NCI-H1048 (cell line): ENCODE measurements around the gene BLTP3A.
"Not testable (repeated sequence)": the region's sequence is repeated elsewhere in the genome, so short reads cannot be mapped to it uniquely, and the experiment has no call there.

Experiments used
- DNase-seq: peaks from one replicate; lab custom pipeline; 2025; lab: John Stamatoyannopoulos, UW

The BLTP3A gene

DNA sequence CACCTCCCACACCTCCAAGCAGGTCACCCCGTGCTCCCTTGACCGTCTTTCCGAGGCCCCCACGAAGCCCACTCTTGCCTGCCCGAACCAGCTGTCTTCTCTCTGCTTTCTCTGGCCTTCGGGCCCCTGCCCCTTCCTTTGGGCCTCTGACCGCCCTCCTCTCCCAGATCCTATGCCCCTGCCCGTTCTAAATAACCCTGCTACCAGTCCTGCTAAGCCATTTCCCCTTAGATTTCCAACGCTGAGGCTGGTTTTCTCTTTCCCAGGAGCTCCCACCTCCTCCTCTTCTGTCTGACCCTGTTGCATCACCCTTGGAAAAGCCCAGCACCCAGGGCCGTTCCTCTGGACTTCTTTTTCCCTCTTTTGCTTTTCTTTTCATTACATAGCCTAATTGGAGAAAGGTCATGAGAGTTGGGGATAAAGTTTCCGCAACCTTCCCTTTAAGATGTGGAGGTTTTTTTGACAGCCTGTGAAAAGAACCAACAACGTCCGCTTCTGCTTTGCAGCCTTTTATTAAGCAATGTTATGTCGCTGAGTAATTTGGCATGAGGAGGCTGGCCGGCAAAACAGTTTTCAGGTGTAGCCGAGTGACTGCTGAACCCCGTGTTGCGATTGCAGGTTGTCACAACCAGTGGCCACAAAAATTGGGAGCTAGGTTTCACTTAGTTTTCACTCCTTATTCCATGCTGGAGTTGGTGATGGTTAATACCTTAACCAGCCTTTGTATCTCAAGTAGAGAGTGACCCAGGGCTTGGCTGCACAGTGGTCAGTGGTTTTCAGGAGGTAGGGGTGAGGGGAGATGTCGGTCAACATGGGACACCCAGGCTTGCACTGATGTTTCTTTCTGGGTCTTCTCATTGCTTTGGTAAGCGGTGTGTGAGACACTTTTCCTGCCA, 970 bp downstream of the BLTP3A start:
- no peak for DNase-seq

DNA sequence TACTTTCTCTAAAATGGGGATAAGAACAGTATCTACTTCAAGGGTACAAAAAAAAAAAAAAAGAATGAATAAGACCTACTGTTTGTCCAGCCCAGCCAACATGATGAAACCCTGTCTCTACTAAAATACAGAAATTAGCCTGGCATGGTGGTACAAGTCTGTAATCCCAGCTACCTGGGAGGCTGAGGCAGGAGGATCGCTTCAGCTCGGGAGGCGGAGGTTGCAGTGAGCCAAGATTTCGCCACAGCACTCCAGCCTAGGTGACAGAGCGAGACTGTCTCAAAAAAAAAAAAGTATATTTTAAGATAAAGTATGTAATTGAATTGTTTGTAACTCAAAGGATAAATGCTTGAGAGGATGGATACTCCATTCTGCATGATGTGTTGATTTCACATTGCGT, 2.0 kb downstream of the BLTP3A start:
- DNase-seq: no peak

DNA sequence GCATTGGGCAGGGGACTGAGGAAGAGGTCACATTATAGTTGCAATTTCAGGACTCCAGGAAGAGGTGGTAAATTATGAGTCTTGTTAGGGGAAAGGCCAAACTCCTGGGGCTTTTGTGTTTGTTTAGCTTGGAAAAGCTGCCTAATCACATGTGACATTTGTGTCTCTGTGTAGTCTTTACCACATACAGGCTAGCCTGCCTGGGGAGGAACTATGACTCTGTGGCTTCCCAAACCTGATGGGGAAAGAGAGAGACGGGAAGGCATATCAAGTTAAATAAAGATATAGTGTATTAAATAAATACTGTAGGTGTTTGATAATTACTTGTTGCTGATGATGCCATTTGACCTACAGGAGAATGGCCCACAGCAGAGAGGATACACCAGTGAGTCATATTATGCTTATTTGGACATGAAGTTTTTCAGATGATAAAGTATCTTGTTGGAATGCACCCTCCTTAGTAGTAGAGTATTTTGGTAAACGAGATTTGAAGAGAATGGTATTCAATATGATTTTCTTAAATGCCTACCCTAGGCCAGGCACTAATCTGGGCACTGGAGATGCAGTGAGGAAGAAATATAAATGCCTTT, 4.0 kb downstream of the BLTP3A start:
- DNase-seq: no peak

DNA sequence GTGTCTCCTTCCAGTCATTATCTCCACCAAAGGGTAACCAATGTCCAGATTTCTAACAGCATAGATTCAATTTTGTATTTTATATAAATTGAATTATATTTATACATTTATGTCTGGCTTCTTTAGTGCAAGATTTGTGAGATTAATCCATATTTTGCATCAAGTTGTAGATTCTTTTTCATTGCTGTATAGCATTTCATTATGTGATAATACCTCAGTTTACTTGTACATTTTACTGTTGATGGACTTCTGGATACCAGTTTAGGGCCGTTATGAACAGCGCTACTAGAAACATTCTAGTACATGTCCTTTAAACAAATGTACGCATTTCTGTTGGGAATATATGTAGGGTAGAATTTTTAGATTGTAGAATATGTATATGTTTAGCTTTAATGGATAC, 6.2 kb downstream of the BLTP3A start:
- no peak for DNase-seq

DNA sequence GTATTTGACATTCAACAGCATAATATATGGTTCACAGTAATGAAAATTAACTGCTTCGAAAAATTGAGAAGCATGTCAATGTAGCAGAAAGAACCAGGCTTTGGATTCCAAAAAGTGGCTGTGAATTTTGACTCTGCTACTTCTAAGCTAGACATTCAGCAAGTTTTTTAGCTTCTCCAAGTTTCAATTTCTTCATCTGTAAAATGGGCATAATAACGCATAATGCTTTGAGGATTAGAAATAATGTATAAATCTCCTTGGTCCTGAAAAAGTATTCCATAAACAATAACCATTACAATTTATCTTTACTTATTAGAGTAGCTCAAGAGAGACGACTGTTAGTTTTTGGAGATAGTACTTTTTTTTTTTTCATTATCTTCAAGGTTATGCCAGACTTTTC, 7.7 kb downstream of the BLTP3A start:
- no peak for DNase-seq

DNA sequence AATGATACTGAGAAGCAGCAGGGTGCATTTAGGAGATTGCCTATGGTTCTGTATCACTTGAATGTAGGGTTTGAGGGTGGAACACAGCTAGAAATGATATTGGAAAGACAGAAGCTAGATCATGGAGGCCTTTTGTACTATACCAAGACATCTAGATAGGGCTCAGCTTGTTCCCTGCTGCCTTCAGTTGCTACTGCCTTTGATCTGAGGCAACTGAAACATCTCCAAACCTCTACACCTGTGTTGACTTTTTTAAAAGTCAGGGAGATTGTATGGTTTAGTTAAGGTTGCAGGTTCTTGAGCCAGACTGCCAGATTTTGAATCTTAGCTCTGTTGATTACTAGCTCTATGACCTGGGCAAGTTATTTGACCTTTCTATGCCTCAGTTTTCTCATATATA, 12.7 kb downstream of the BLTP3A start:
- DNase-seq: no peak

DNA sequence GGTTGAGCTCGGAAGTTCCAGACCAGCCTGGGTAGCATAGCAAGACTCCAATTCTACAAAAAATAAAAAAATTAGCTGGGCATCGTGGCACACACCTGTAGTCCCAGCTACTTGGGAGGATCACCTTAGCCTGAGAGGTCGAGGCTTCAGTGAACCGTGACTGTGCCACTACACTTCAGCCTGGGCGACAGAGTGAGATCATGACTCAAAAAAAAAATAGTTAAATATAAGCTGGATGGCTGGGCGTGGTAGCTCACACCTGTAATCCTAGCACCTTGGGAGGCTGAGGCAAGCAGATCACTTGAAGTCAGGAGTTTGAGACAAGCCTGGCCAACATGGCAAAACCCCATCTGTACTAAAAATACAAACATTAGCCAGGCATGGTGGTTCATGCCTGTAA, 13.2 kb downstream of the BLTP3A start:
- not testable (repeated sequence) for DNase-seq

DNA sequence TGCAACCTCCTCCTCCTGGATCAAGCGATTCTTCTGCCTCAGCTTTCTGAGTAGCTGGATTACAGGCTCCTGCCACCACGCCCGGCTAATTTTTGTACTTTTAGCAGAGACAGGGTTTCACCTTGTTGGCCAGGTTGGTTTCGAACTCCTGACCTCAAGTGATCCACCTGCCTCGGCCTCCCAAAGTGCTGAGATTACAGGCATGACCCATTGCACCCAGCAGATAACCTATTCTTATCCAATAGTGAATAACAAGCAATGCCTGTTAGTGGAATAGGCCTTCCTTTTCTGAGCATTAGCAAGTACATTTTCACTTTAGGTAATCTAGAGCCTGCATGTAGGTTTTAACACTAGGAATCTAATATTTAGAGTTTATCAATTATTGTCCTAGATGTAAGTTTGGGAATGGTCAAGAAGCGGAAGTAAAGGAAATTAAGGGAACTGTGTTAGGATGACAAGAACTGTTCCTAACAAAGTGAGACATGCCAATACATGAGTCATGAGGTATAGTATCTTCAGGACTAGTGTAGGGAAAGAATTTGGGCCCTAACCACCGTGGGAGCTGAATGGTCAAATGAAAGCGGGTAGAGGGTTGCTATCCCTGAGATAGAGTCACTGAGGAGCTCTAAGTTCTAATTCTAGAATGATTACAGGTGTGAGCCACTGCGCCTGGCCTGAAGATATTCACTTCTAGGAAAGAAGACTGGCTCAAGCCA, 15.0 kb downstream of the BLTP3A start:
- DNase-seq: no peak

DNA sequence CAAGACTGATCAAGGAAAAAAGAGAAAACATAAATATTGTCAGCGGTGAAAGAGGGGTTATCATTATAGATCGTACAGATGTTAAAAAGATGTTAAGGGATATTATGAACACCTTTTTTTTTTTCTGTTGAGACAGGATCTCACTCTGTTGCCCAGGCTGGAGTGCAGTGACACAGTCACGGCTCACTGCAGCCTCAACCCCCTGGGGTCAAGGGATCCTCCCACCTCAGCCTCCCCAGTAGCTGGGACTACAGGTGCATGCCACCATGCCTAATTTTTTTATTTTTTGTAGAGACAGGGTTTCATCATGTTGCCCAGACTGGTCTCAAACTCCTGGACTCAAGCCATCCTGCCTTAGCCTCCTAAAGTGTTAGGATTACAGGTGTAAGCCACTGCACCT, 16.6 kb downstream of the BLTP3A start:
- not testable (repeated sequence) for DNase-seq

DNA sequence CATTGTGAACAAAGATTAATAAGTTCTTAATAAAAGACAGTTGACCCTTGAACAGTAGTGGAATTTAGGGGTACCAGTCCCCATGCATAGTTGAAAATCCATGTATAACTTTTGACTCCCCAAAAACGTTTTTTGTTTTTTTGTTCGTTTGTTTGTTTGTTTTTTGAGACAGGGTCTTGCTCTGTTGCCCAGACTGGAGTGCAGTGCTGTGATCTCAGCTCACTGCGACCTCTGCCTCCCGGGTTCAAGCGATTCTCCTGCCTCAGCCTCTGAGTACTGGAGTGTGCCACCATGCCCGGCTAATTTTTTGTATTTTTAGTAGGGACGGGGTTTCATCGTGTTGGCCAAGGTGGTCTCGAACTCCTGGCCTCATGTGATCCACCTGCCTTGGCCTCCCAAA, 17.5 kb downstream of the BLTP3A start:
- DNase-seq: not testable (repeated sequence)

DNA sequence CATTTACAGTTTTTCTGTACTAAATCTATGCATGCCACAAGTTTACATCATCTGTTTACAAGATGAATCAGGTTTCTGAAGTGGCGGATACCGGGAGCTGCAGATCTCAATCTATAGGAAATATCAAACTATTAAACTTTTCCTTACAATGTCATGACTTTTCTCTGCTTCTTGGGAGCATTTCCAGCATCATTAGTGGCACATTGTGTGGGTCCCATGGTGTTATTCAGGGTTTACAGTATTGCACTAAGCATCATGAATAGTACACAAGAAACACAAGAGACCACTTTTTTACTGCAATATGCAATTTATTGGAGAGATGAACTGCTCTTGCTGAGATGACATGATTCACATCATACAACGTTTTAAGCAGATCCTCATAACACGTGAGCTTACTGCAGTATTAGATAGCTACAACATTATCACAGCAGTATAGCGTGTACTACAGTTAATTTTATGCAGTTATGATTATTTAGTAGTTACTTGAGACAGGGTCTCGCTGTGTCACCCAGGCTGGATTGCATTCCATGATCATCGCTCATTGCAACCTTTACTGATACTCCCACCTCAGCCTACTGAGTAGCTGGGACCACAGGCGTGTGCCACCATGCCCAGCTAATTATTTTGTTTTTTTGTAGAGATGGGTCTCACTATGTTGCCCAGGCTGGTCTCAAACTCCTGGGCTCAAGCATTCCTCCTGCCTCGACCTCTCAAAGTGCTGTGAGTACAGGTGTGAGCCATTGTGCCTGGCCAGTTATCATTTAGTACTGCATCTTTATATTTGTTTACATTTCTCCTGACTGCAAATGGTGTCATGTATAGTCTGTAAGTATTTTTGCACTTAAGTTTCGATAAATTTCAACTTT, 18.4 kb downstream of the BLTP3A start:
- no peak for DNase-seq

DNA sequence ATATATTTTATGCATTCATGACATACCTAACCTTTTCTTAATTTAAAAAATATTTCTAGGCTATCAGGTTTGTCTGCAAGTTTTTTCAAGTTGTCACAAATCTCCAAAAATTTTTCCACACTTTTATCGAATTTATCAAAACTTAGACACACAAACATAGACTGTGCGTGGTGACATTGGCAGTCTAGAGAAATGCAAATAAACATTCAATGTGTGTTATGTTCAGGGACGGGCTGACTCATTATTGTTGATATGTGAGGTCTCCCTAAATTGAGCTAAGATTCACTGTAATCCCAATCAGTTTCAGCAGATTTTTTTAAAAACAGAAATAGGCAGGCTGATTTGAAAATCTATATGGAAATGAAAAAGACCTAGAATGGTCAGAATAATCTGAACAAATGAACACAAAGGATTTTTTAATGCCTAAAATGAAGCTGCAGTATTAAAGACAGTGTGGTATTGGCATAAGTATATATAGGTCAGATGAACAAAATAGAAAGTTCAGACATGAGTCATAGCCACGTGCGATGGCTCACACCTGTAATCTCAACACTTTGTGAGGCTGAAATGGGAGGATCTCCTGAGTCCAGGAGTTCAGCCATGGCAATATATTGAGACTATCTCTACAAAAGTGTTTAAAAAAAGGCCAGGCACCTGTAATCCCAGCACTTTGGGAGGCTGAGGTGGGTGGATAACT, 19.2 kb downstream of the BLTP3A start:
- DNase-seq: no peak

DNA sequence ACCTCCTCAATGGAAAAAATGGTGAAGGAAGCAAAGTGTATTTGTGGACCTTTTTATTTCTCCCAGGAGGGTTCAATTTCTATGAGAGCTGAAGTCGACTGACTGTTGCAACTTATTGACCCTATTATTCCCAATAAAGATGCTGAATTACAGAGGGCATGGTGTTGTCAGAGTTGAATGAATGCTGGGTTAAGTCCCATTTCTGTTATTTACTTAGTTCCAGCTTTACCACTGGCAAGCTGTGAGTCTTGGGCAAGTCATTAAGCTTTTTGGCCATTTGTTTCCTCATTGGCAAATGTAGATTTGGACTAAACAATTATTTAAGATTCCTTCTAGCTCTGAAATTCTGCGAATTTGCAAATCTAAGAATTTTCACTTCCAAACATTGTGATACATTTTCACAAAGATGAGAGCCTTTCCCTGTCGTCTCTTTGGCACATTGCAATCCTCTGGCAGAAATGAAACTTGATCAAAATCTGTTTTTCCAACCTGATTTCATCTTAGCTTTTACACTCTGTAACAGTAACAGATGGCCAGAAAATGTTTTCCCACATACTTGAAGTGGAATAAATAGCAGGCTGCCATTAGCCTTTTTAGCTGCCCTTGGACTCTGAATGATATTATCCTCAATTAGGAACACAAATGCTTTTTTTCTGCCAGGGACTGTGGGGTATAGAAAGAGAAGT, 21.3 kb downstream of the BLTP3A start:
- no peak for DNase-seq

DNA sequence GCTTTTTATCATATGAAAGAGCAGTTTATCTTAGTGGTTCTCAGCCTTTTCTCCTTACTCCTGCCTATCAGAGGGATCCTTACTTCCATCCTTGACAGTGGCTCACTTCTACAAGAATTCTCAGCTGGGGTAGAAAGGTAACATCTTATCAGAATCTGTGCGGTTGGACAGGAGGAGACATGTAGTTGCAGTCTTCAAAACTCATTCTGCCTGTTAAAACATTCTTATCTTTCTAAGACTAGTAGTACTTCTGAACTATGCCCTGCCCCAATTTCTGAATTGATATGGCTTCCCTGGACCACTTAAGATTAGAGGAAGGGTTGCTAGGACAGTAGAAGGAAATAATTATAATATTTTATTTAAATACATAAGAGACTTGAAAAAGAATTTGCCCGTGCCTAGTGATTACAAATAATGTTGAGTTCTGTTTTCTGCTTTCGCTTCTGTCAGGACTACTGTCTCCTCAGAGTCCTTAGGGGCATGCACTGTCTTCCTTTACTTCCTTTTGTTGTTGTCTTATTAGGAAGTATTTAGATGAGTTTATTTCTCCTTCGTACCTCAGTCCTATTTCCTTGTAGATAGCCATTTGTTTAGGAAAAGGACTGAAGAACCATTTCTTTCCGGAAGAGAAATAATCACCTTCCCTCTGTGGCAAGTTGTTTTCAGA, 24.9 kb downstream of the BLTP3A start:
- DNase-seq: no peak

DNA sequence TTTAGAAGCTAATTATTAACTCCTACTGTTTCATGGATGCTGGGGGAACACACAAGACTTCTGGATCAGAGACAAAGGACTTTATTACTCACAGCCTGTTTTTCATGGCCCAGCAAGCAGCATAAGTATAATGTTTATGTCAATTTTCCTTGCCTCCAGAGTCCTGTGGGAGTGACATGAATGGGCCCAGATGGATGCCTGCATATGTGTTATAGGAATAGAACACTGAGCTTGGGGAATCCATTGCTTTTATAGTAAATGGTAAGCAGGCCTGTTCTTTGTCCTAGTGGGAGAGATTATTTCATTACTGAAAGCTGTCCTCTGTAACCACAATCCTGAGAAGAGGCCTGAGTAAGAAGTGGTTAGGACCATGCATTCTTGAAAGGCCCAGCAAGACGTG, 25.6 kb downstream of the BLTP3A start:
- no peak for DNase-seq

DNA sequence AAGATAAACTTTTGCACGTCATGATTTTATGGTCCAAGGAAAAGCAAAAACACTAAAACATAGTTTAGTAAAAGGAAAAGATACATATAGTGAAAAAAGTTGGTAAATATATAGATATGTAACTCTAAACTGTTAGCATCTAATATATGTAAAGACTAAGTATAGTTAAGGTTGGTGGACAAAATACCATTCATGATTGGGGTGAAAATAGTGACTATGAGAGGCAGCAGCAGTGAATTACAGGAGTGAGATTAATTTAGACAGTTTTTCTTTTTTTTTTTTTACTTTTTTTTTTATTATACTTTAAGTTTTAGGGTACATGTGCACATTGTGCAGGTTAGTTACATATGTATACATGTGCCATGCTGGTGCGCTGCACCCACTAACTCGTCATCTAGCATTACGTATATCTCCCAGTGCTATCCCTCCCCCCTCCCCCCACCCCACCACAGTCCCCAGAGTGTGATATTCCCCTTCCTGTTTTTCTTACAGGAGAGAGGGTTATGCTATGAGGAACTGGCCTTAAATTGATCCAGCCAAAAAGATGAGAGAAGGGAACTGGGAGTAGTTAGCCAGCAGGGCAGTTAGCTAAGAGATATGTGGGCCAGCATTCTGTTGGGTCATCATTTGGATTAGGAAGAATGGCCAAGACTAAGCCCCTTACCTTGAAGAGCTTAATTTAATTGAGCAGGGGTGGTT, 27.1 kb downstream of the BLTP3A start:
- DNase-seq: not testable (repeated sequence)

DNA sequence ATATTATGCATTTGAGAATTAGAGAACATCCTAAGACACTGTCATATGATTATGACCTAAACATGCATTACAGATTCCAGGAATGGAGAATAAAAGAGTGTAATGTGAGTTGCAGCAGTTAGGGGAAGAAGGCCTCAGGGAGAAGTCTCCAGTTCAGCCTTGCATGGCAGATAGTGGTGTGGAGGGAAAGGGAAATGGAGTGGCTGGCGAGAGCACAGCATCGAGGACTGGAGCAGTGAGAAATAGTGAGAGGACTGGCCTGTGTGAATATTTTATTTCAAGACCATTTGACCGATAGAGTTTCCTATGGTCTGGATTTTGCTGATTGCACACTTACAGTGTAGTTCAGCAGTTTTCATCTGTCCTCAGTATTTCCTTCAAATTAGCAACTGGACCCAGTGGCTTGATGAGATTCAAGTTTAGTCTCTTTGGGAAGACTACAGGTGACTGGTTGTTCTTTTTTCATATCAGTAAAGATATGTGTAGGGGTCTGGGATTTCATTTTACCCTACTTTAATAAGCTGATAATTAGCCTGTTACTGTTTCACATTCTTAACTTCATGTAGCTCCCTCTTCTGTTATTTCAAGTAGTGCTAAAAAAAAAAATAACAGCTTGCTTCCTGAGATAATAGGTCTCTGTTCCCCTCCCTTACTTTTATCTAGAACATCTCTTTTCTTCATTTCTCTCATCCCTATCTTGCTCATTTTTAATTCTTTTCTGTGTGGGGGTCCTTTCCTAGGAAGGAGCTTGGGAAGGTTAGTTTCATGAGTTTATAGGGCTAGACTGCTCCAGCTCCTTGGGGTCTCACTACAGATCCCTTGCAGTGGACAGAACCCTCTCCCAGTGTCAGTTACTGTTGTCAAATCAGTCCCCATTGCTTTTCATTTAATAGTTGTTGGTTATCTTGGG, 27.9 kb downstream of the BLTP3A start:
- DNase-seq: no peak

DNA sequence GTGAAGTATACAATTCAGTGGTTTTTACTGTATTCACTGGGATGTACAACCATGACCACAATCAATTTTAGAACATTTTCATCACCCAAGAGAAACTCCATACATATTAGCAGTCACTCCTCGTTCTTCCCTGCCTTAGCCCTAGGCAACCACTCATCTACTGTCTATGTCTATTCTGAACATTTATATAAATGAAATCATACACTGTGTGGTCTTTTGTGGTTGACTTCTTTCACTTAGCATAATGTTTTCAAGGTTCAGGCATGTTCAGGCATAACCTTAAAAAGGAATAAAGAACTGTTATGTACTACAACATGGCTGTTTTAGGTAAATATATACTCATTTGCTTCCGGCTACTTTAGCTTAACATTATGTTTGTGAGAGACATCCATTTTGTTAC, 37.3 kb downstream of the BLTP3A start:
- DNase-seq: no peak

DNA sequence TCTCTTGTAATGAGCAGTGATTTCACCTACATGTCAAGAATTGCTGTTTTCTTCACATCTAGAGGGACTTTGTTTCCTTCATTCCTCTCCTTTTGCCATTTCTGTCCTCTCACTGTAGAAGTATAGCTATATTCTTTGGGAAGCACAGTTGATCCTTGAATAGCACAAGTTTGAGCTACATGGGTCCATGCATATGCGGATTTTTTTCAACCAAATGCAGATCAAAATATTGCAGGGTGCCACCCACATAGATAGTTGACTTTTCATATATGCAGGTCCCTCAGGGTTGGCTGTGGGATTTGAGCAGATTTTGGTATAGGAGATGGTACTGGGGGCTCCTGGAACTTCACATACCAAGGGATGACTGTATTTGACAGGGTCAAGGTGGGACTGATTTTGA, 41.1 kb downstream of the BLTP3A start:
- no peak for DNase-seq
